HG03060 (cell line): ENCODE results near the gene CCDC24.

ENCODE experiments used
- ATAC-seq: cut with Tn5 transposase; IDR thresholded peaks from one replicate; pipeline ENCODE4 v1.9.1; 2021; ENCODE audit warnings: low read depth, moderate number of reproducible peaks; ENCODE audit not compliant: unreplicated experiment

Gene CCDC24

DNA sequence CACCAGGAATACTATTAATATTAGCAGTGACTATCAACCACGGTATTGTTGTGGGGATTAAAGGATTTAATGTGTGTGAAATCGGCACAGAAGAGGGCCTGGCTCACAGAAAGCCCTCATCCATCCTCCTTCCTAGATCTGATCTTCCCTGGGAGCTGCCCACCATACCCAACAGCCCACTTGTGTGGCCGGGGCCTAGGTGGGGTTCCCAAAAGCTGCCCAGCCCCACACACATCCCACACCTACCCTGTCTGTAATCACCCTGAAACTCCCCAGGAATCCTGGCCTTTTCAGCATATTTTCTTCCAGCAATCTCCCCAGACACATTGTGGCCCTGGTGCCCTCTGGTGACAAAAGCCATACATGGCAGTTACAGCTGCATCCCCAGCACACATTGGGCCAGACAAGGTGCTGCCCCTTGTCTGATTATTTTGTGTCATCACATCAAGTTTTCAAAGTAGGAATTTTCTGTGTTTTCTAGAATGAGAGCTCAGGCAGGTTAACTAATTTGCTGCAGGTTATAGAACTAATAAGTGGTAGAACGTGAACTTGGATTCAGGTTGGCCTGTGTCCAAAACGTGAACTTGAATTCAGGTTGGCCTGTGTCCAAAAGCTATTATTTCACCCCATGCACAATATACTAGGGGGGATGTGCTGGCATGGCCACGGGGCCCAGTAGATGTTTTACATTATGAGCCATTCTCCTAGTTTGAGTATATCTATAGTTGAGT, 45.2 kb downstream of the CCDC24 start:
- ATAC-seq: no peak

DNA sequence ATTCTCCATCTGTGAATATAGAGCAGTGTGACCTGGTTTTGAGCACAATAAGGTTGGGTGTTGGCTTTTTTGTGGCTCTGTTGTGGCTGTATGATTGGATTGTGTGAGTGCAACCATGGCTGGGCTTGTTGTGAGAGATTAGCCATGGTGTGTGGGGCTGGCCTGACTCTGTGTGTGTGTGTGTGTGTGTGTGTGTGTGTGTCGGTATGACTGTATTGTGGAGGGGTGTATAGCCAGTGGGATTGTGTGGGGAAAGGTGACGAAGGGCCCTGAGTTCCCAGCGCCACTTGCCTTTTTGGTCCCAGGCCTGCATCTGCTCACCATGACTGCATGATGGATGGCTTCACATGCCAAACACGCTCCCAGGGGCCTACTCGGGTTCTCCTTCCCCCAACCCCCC, 45.8 kb downstream of the CCDC24 start:
- no peak for ATAC-seq

DNA sequence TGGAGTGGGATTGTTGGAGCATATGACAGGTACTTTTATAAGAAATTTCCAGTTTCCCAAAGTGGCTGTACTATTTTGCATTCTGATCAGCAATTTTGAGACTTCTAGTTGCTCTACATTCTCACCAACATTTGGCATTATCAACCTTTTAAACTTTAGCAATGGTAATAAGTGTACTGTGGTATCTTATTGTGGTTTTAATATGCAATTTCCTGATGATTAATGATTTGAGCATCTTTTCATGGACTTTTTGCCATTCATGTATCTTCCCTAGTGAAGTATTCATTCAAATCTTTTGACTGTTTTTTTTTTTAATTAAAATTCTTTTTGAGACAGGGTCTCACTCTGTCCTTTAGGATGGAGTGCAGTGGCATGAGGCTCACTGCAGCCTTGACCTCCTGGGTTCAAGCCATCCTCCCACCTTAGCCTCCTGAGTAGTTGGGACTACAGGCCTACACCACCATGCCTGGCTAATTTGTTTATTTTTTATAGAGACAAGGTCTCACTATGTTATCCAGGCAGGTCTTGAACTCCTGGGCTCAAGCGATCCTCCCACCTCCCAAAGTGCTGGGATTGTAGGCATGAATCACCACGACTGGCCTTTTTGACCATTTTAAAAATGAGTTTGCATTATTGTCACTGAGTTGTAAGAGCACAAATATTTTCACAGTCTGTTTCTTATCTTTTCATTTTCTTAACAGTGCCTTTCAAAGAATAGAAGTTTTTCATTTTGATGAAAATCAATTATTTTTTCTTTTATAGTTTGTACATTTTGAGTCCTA, 47.7 kb downstream of the CCDC24 start:
- ATAC-seq: no peak

DNA sequence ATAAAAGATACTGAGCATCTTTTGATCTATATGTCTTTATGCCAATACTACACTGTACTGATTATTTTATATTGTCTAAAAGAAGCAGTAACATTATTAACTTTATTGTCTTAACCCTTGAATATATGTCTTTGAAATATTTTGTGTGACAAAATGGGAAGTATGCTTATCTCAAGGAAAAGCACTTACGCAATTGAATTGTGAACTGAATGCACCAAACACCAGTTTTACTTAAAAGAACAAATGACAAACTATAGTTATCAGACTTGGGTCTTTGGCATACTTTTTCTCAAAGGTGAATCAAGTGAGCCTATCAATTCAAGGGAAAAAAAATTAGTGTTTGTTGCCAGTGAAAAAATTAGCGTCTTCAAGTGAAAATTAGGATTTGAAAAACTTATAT, 49.0 kb downstream of the CCDC24 start:
- no peak for ATAC-seq

DNA sequence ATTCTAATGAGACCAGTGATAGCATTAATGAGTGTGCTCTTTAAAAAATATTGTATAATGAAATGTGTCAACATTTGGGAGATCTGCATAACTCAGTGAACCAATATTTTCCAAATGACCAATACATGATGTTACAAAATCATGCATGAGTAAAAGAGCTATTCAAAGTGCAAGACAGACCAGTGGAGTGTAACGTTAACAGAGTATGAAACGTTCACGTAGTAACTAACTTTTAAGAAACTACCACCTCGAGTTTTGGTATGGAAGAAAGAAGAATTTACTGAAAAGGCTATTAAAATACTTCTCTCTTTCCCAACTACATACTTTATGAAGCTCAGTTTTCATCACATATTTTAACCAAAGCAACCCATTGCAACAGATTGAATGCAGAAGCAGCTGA, 49.4 kb downstream of the CCDC24 start:
- no peak for ATAC-seq

DNA sequence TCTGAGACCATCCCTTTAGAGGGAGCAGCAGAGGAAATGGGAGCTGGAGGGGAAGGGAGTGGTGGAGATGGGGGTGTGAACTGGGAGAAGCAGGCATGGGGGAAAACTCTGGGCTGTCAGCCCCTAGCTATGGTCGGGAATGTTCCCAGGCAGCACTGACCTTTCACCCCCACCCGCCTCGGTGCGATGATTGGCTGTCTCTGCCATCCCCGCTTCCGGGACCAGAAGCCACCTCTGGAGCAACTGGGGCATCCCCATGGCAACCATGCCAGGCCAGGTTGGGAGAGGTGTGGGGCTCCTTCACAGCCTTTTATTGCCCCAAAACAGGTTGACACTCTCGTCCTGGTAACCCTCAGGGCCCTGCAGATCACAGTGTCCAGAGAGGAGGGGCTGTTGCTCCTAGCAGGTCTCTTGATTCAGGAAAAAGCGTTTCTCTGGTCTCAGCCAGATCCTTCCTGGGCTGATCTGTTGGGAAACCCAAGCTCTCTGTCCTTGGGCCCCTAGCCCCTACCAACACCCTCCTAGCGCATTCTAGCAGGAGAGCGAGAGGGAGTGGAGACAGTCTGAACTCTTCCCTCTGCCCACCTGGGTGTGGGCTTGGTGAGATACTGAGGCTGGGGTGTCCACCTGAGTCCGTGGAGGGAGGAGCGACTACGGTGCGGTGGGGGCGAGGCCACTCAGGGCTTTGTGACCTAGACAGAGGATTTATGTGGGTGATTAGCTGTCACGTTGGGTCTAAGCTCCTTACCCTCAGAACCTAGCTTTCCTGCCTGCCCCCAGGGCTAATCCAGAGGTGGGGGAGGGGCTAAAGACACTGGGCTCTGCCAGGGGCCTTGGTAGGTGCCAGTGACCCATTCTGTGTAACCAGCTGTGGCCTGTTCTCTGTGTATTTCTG, 52.0 kb downstream of the CCDC24 start:
- no peak for ATAC-seq

DNA sequence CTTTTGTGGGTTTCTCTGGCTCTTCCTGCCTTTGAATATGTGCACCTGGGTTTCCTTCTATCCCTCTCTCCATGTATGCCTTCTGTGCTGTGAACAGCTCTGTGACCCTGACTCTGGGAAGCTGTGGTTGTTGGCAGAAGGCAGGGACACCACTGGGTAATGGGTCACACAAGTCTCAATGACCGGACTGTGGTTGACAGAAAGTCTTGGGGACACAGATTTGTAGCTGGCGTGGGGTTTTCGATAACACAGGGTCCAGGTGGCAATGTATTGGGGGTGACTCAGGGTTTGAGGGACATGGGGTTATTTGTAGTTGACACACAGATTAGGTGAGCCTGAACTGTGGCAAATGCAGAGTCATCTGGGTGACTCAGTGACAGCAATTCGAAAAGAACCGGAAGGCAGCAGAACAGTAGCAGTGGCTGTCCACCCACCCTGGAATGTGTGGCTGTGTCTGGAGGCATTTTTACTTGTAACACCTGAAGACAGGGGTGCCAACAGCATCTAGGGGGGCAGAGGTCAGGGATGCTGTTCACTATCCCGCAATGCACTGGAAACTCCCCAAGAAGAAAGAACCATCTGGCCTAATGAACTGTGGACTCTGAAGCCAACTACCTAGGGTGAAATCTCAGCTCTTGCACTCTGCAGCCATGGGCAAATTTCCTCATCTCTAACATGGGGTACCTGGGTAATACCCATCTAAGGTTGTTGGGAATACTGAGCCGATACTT, 52.8 kb downstream of the CCDC24 start:
- no peak for ATAC-seq

DNA sequence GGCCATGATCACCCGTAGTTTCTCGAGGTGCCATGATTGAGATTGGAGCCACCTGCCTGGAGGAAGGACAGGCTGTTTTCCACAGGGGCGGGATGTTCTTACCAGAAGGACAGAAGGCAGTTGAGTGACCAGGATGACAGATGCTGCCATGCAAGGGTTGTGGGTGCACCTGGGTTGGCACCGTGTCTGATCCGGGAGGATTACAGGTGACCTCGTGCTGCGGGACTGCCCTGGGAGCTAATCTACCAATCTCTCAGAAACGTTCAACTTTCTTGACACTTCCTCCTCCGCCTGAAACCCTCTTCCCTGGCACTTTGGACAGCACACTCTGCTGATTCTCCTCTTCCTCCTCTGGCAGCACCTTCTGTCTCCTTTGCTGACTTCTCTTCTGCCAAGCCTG, 53.7 kb downstream of the CCDC24 start:
- ATAC-seq: no peak
